C1 segment of cervical spinal cord (tissue), 14 donors: ENCODE data around the gene KBTBD4.
A peak's percentile ranks its signal among the peaks of the same experiment; 100 is the strongest.

ENCODE experiments used
- DNase-seq, 14 donors: peaks; one replicate each; lab custom pipeline; 2025; lab: John Stamatoyannopoulos, UW

The KBTBD4 gene

GRCh38 chr11:47578524-47579494, at the start of gene KBTBD4, which contains the start of gene NDUFS3:
KBTBD4 (minus strand) TSS chr11:47578970; CDS start chr11:47578951, 19 bp downstream.
NDUFS3 (plus strand) TSS chr11:47579074; CDS start chr11:47579092, 18 bp downstream.
- DNase-seq, result peak in 13 of 14 donors; percentile 77 to 96 (median 88)

GRCh38 chr11:47628026-47628425, 49.3 kb upstream of the KBTBD4 start:
- no peak for DNase-seq

GRCh38 chr11:47626234-47626633, 47.5 kb upstream of the KBTBD4 start:
- DNase-seq, result no peak

GRCh38 chr11:47620836-47621378, 42.1 kb upstream of the KBTBD4 start:
- no peak for DNase-seq

- no peak for DNase-seq
Observed at GRCh38 chr11:47617417-47617809, 38.6 kb upstream of the KBTBD4 start.

GRCh38 chr11:47616726-47617416, 38.1 kb upstream of the KBTBD4 start:
- peak in 3 of 14 donors; percentile 10 to 58 (median 28) for DNase-seq

GRCh38 chr11:47615249-47615648, 36.5 kb upstream of the KBTBD4 start:
- no peak for DNase-seq

GRCh38 chr11:47611348-47611794, 32.6 kb upstream of the KBTBD4 start:
- peak in 2 of 14 donors; percentile 20 to 42 for DNase-seq

- DNase-seq, result no peak
Observed at GRCh38 chr11:47609675-47610074, 30.9 kb upstream of the KBTBD4 start.

GRCh38 chr11:47607380-47607779, 28.6 kb upstream of the KBTBD4 start:
- DNase-seq, result peak in 1 of 14 donors; percentile 37

GRCh38 chr11:47606731-47607130, 28.0 kb upstream of the KBTBD4 start:
- DNase-seq, result no peak

- no peak for DNase-seq
Observed at GRCh38 chr11:47605921-47606320, 27.2 kb upstream of the KBTBD4 start.

GRCh38 chr11:47603295-47603694, 24.5 kb upstream of the KBTBD4 start:
- no peak for DNase-seq

- DNase-seq, result peak in 1 of 14 donors; percentile 51
Observed at GRCh38 chr11:47599902-47600301, 21.1 kb upstream of the KBTBD4 start.

GRCh38 chr11:47595967-47596366, 17.2 kb upstream of the KBTBD4 start:
- DNase-seq, result no peak

- DNase-seq, result peak in 7 of 14 donors; percentile 23 to 70 (median 36)
Observed at GRCh38 chr11:47595029-47595428, 16.3 kb upstream of the KBTBD4 start.

GRCh38 chr11:47593934-47594855, 15.4 kb upstream of the KBTBD4 start, which contains the start of gene C1QTNF4:
C1QTNF4 (minus strand) TSS chr11:47594411; CDS start chr11:47590810, 3,601 bp downstream.
- DNase-seq, result peak in 2 of 14 donors; percentile 29 to 35

- DNase-seq, result peak in 1 of 14 donors; percentile 32
Observed at GRCh38 chr11:47593492-47593933, 14.7 kb upstream of the KBTBD4 start.

GRCh38 chr11:47592970-47593369, 14.2 kb upstream of the KBTBD4 start:
- DNase-seq, result no peak

GRCh38 chr11:47592251-47592650, 13.5 kb upstream of the KBTBD4 start:
- no peak for DNase-seq

GRCh38 chr11:47591764-47592163, 13.0 kb upstream of the KBTBD4 start:
- no peak for DNase-seq
